ENCODE results near the gene XXYLT1.

GRCh38 chr3:195131176-195131575 lies 139.8 kb downstream of the XXYLT1 start:
- TF ChIP-seq, protein P1, sequence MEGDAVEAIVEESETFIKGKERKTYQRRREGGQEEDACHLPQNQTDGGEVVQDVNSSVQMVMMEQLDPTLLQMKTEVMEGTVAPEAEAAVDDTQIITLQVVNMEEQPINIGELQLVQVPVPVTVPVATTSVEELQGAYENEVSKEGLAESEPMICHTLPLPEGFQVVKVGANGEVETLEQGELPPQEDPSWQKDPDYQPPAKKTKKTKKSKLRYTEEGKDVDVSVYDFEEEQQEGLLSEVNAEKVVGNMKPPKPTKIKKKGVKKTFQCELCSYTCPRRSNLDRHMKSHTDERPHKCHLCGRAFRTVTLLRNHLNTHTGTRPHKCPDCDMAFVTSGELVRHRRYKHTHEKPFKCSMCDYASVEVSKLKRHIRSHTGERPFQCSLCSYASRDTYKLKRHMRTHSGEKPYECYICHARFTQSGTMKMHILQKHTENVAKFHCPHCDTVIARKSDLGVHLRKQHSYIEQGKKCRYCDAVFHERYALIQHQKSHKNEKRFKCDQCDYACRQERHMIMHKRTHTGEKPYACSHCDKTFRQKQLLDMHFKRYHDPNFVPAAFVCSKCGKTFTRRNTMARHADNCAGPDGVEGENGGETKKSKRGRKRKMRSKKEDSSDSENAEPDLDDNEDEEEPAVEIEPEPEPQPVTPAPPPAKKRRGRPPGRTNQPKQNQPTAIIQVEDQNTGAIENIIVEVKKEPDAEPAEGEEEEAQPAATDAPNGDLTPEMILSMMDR (IDR thresholded peaks at IDR 0.05): no peak
- no peak for TF ChIP-seq POLR2A (IDR thresholded peaks at IDR 0.05)

Data from adrenal gland (tissue), 5 donors.